Amniotic epithelial cell (primary cell): ENCODE measurements around the gene SLC46A3.

Experiments used
- DNase-seq: peaks from one replicate; pipeline ENCODE4 v3.0.0-alpha.2; 2010; ENCODE audit warnings: low read depth

The SLC46A3 gene

DNA sequence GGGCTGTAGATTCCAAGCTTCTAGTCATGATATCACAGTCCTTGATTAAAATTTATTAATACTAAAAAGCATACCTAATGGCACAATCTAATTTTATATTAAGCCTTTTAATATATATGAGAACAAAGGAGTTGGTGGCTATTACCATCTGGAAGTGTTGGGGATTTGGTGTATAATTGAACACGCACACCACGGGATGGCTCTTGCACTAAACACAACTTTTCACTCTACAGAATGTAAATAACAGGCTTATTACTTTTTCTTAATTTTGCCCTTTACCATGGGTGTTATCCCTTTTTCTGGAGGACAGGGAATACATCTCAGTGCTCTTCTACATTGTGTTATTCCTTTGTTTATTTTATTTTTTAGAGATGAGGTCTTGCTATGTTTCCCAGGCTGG lies 38.2 kb downstream of the SLC46A3 start:
- DNase-seq: no peak

DNA sequence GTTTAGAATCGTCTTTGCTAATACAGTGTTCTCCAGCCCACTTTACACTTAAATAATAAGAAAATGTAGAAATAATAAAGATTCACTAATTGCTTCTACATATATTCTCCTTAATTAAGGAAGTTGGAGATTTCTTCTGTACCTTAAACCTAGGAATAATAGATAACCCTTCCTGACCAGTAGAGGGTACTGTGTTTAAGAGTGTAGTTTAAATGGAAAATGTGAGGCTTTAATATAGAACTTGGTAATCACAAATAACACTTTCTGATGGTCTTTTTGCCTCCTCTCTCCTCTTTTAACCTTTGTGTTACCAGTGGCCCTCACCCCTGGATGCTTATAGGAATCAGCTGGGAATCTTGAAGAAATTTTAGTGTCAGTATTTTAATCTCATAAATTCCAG lies 39.1 kb downstream of the SLC46A3 start:
- peak; percentile 29 for DNase-seq

DNA sequence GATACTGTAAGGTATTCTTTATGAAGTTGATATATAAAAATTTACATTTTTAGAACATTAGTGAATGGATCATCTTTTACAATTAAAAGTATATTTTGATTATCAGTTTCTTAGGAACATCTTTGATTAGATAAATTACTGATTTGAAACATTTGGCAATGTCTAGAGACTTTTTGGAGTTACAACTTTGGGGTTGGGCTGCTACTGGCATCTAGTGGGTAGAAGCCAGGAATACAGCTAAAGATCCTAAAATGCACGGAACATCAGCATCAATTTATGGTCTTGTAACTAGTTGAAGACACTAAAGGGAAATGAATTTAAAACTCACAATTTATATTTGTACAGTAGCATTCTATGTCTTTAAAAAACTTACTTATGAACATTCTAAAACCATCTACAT lies 40.0 kb downstream of the SLC46A3 start:
- no peak for DNase-seq

DNA sequence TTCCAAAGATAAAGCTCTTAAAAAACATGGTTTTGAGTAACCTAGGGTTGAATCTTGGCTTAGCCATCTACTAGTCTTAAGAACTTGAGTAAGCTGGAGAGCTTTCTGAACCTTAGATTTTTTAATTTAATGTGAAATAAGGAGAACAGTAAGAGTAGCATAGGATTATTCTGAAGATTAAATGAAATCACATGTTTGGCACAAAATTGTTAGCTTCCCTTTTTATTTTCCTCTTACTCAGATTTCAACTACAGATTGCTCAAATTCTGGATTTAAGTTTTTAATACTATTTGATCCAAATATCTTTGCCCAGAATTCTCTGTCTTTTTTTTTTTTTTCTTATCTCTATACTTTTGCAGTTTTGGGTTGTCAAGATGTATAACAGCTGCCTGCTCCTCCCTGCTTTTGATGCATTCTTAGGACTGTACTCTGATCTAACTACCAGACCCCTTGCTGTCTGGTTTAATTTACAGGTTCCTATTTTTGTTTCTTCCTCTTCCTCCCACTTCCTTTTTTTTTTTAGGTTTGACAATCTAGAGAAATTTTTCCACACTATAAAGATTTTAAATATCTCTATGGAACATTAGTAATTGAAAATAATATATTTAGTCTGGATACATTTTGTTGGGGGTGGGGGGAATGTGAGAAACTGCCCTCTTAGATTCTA lies 47.5 kb downstream of the SLC46A3 start:
- DNase-seq: no peak

DNA sequence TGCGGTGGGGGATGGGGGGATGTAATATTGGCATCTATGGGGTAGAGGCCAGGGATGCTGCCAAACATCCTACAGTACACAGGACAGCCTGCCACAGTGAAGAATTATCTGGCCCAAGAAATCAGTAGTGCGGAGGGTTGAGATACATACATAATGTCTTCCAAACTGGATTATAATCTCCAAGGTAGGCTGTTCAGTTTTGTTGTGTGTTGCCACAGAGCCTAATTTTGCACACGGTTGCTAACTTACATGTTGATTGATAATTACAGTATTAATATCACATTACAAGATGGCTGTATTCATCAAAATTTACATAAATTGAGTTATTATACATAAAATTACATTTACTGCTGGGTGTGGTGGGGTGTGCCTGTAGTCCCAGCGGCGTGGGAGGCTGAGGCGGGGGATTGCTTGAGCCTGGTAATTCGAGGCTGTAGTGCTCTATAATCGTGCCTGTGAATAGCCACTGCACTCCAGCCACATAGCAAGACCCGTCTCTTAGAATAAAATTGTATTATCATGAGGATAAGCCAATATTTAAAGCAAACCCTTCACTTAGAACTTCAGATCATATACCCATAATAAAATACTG lies 51.8 kb downstream of the SLC46A3 start:
- no peak for DNase-seq

DNA sequence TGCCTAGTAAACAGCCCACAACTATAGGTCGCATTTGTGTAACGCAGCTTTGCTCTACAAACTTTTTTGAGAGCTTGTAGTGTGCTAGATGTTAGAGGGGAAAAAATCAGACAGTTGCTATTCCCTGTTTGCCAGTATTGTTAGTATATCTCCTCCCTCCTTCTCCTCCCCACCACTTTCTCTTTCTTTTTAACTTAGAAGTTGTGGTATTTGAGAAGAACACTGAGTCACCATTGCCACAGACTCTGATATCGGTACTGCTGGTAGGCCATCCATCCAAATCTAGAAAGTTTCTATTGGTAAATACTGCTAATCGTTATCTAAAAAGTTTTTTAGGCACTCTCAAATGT lies 59.2 kb downstream of the SLC46A3 start:
- peak; percentile 81 for DNase-seq

DNA sequence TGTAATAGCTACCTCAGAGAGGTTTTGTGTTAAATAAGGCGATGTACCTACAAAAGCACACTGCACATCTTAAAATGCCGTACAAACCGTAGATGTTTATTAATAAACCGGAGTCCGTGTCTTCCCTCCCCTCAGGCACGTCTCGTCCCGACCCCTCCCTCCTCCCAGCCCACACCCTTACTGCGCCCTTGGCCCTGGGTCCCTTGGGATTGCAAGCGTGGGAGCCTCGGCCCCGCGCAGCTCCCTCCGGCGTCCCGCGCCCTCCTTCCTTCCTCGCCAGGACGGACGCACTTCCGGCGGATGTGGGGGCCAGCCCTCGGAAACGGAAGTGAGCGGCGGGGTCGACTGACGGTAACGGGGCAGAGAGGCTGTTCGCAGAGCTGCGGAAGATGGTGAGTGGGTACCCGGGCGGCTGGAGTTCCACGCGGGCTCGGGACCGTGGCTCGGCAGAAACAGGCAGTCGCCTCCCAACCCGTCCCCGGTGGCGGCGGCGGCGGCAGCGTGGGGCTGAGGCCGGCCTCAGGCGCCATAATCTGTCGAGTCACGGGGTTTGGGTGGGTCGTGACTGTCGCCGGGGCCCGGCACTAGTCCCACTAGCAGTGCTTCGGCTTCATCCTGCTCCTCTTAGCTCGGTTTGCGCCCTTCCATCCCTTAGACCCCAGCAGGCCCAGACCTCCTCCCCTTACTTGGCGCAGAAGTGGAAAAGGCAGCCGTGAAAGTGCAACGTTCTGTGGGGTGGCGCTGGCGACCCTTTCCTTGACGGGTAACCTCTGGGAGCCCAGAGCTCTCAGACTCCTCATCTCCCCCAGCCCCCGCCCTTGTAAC lies 59.8 kb downstream of the SLC46A3 start, which contains the start of gene POMP:
TSS of gene POMP (plus strand) at position 335 of the 825 bp plus-strand sequence. CDS start at position 390, 55 bp downstream.
- peak; percentile 85 for DNase-seq

DNA sequence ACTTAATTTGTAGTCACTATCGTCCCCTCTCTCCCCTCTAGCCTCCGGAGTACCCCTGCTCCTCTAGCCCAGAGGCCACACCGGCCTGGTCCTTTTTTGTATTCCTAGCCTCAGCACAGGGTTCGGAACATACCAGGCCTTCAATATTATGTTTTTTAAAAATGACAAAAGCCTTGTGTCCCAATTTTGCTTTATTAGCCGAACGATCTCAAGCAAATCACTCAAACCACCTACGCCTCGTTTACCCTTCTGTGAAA lies 60.3 kb downstream of the SLC46A3 start:
- no peak for DNase-seq

DNA sequence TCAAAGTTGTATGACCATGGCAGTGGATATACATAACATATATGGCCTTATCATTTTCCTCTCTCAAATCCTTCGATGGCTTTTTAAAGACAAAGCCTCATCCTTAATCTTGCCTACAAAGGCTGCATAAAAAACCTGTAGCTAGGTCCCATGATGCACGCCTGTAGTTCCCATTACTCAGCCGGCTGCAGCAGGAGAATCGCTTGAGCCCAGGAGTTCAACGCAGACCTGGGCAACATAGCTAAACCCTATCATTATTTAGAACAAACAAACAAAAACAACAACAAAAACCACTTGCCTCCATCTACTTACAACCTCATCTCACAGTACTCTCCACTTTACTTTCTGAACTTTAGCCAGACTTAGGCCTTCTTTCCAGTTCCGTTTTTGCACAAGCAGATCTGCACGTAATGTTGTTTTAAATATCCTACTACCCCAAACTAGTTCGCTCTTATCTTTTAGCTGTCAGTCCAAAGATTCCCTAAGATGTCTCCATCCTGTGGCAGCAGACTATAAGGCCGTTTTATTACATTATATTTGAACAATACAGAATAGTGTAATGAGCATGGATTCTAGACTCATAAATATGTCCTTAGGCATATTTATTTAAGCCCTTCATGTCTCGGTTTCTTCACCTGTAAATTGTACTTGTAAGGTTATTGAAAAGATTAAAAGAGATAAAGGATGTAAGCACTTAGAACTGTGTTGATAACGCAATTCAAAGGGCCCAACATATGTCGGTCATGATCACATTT lies 60.8 kb downstream of the SLC46A3 start:
- peak; percentile 30 for DNase-seq

DNA sequence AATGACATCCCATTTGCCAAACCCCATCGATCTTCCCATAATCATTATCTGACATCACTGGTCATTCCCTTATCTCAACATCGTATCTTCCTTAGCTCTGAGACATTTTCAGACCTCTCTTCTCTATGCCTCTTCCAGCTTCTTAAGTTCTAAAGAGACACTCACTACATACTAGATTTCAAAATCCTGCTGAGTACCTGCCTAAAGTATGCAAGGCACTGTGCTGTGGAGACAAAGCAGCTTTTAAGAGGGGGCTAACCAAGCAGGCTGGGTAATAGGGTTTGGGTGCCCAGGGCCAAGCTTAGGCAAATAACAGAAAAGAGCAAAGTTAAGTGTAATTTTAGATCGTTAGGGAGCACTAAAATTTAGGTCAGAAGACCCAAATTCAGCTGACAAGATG lies 63.2 kb downstream of the SLC46A3 start:
- peak; percentile 83 for DNase-seq

DNA sequence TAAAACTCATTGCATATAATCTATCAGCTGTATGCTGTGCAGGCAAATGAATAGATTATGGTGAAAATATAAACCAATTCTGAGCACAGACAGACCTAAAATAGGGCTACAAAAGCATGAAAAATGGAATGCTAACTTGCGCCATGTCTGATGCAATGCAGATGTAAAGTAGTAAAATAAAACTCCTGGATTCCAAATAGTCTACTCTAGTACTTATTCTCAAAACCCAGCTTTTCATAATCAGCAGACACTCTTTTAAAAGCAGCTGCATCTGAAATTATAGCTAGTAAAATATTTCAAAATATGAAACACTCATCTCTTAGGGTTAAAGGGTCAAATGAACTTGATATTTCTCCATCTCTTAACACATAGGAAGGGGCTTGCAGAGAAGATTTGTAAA lies 64.5 kb downstream of the SLC46A3 start:
- peak; percentile 44 for DNase-seq

DNA sequence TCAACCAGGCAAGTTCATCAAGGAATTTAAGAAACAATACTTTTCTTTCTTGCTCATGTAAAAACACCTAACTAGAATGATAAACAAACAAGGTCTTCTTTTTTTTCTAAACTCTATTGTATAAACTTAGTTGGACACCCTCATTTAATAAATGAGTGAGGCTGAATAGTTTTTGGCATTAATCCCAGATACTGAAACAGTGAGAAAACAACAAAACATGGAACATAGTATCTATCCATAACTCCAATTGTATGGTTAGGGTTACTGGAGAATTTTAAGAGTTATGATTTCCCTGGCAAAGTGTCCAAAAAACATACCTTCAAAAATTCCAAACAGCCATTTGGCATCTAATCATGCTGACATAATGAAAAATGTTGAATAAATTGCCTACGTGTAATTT lies 65.7 kb downstream of the SLC46A3 start:
- DNase-seq: no peak

DNA sequence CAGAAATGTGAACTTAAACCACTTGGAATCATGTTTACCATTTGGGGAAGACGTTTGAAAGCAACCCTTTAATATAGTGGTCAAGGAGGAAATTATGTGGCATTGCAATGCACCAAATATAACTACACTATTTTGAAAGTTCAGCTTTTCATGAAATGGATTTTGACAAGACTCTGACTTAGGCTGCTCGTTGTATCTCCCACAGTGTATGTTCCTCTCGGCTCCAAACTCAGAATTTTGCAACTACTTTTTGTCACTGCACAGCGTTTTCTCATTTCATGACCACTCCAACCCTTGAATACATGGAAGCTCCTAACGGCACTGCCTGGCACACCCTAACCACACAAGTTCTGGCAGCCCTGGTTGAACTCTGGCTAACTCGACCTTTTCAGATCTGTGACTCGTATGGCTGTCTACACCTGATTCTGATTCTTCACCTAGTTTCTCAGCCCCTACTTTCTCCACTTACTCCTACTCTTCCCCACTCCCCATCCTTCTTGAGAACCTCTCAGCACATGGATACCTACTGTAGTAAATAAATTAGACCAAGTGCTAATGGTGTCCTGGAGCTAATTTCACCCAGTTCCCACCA lies 66.9 kb downstream of the SLC46A3 start:
- DNase-seq: peak; percentile 26

DNA sequence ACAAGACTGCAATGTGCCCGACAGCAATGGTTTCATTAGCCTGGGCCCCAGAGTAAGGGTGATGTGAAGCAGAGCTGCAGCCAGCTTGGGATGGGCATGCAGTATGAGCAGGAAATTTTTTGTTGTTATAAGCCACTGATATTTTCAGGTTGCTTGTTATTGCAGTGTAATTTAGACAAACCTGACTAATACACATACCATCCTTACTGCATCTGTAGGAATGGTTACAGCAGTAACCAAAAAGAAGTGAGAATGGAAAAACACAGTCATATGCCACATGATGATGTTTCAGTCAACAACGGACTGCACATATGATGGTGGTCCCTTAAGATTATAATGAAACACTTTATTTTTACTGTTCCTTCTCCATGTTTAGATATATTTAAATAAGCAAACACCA lies 68.5 kb downstream of the SLC46A3 start:
- no peak for DNase-seq
